GM12878 (cell line): ENCODE data around the gene C1QTNF5. TPM values are rescaled to one million over a fixed set of nuclear protein-coding genes. Genes with fewer than 3 reads are reported as not detected.

Experiments
- ATAC-seq: fragments of 200-7000 bp; cut with Tn5 transposase; 3 replicates; pipeline ENCODE4 v1.9.1; 2020; ENCODE audit warnings: mild to moderate bottlenecking, moderate library complexity
- BruUV-seq: library from RNA; stranded (reverse); fragments of 400-500 nt; replicated peaks from 2 replicates; lab custom pipeline; 2021; lab: Mats Ljungman, UMichigan
- CTCF ChIA-PET: fragments of 300-600 bp; sonication (Branson Sonifier 250); formaldehyde crosslinking; extraction: SDS; loops from one replicate; lab custom pipeline; 2021; ENCODE audit warnings: inconsistent platforms; lab: Yijun Ruan, JAX
- POLR2A ChIA-PET: fragments of 350-600 bp; formaldehyde crosslinking; extraction: SDS; loops from one replicate; lab custom pipeline; 2021; ENCODE audit warnings: inconsistent platforms; lab: Charles Lee
- RAD21 ChIA-PET: fragments of 300-600 bp; sonication (Branson Sonifier 250); formaldehyde crosslinking; loops from one replicate; lab custom pipeline; 2023; ENCODE audit warnings: antibody characterized with exemption; ENCODE audit not compliant: unreplicated experiment; lab: Charles Lee
- SMC1A ChIA-PET: fragments of 300-600 bp; sonication (Branson Sonifier 250); formaldehyde crosslinking; loops from one replicate; lab custom pipeline; 2023; ENCODE audit not compliant: unreplicated experiment, uncharacterized antibody; lab: Charles Lee
- DNase-seq: peaks from one replicate; pipeline ENCODE4 v3.0.0-alpha.2; 2011; ENCODE audit warnings: low read depth, low spot score
- FAIRE-seq: peaks from 3 replicates; lab custom pipeline; 2011; peaks lifted over from hg19 to GRCh38; lab: Jason Lieb, UNC
- H2AFZ ChIP-seq: 2 replicates; pipeline ENCODE4 v1.6.0; 2011; ENCODE audit warnings: low read depth, low read length, control low read depth; ENCODE audit not compliant: control insufficient read depth
- H3K27ac ChIP-seq: 2 replicates; pipeline ENCODE4 v1.5.1; 2011; ENCODE audit warnings: control low read depth; ENCODE audit not compliant: control insufficient read depth, insufficient read depth
- H3K27me3 ChIP-seq, 2 experiments: replicated peaks in 1 of 2; 2 replicates each; pipeline versions ENCODE4 v1.6.0 to v1.6.1; 2011; ENCODE audit warnings: low read length in 1 of 2; ENCODE audit not compliant: control insufficient read depth in 2 of 2, insufficient read depth in 2 of 2
- H3K36me3 ChIP-seq, 2 experiments: 2 replicates each; pipeline ENCODE4 v1.5.1; 2011; ENCODE audit warnings: low read length in 1 of 2; ENCODE audit not compliant: control insufficient read depth in 2 of 2, insufficient read depth in 2 of 2
- H3K4me1 ChIP-seq: 2 replicates; pipeline ENCODE4 v1.6.1; 2011; ENCODE audit warnings: mild to moderate bottlenecking, low read length, moderate library complexity, mixed read lengths; ENCODE audit not compliant: control insufficient read depth, insufficient read depth
- H3K4me2 ChIP-seq: 2 replicates; pipeline ENCODE4 v1.6.0; 2011; ENCODE audit warnings: control low read depth; ENCODE audit not compliant: control insufficient read depth, insufficient read depth
- H3K4me3 ChIP-seq: fragments of 200-600 bp; sonication (generic); 2 replicates; pipeline ENCODE4 v1.5.1; 2016
- H3K79me2 ChIP-seq: 2 replicates; pipeline ENCODE4 v1.6.0; 2011; ENCODE audit warnings: low read length; ENCODE audit not compliant: control insufficient read depth, insufficient read depth
- H3K9ac ChIP-seq: 2 replicates; pipeline ENCODE4 v1.8.0; 2011; ENCODE audit warnings: low read length, control low read depth, mixed read lengths; ENCODE audit not compliant: control insufficient read depth, insufficient read depth
- H3K9me3 ChIP-seq: replicated peaks from 3 replicates; pipeline ENCODE4 v1.5.1; 2011; ENCODE audit warnings: mild to moderate bottlenecking, low read length; ENCODE audit not compliant: control insufficient read depth, insufficient read depth
- H4K20me1 ChIP-seq: 2 replicates; pipeline ENCODE4 v1.6.0; 2011; ENCODE audit not compliant: control insufficient read depth, insufficient read depth
- E2F8 ChIP-seq: fragments of 450-650 bp; IDR thresholded peaks from 2 replicates; pipeline ENCODE4 v1.6.1; 2018; ENCODE audit warnings: mild to moderate bottlenecking, low read depth, moderate library complexity; ENCODE audit not compliant: partially characterized antibody
- HDAC6 ChIP-seq: fragments of 200-600 bp; sonication (generic); IDR thresholded peaks from one replicate; pipeline ENCODE4 v1.8.0; 2017; ENCODE audit warnings: antibody characterized with exemption; ENCODE audit not compliant: unreplicated experiment
- SRF ChIP-seq, 2 experiments: IDR thresholded peaks; 2 replicates each; pipeline ENCODE4 v1.6.1; 2011; ENCODE audit warnings: low read depth in 2 of 2, low read length in 2 of 2, mild to moderate bottlenecking in 1 of 2, moderate library complexity in 1 of 2
- SUZ12 ChIP-seq: fragments of 200-600 bp; sonication (generic); IDR thresholded peaks from one replicate; pipeline ENCODE4 v1.6.1; 2018; ENCODE audit warnings: antibody characterized with exemption, mild to moderate bottlenecking; ENCODE audit not compliant: unreplicated experiment
- whole genome bisulfite sequencing: methylation state at CpG from one replicate; pipeline ENCODE4 v1.1.6; 2016; ENCODE audit warnings: low lambda C conversion rate; ENCODE audit not compliant: insufficient replicate concordance, insufficient coverage; ENCODE audit errors: missing lambda C conversion rate; 5-methylcytosine and 5-hydroxymethylcytosine counted together
- in situ Hi-C: fragments of 300-500 bp; cut with MboI; formaldehyde crosslinking; loops from 9 replicates; pipeline ENCODE4 v1.14.3; 2018; ENCODE audit warnings: mixed read lengths
- intact Hi-C: fragments of 100-400 bp; cut with micrococcal nuclease; formaldehyde crosslinking; loops from one replicate; pipeline ENCODE4 v1.14.2; 2022; ENCODE audit not compliant: unreplicated experiment
- polyA plus RNA-seq, 11 experiments: library from polyadenylated mRNA; depleted of rRNA in 4 of 11; unstranded in 6 of 11; stranded (reverse) in 5 of 11; fragments of >200 nt; fragmentation: Nextera tagmentation in 4 of 11; fragmentation: Illumina TruSeq in 1 of 11; extraction: Ambion mirVana in 4 of 11; extraction: Trizol in 1 of 11; gene quantifications; 1 replicate in 1 of 11; 2 replicates in 10 of 11; pipeline versions ENCODE4 v1.2.1 to v1.2.3, GENCODE V29; 2011 to 2016; ENCODE audit warnings: inconsistent platforms in 2 of 11, missing spikeins in 2 of 11, low read depth in 1 of 11
- total RNA-seq, 4 experiments: library from RNA; depleted of rRNA in 3 of 4; stranded (reverse); fragments of >200 nt in 3 of 4; fragmentation: Illumina TruSeq in 1 of 4; extraction: Trizol in 1 of 4; gene quantifications; 2 replicates each; pipeline versions ENCODE4 v1.2.1 to v1.2.3, GENCODE V29; 2013 to 2021
- TF ChIP-seq, protein P1 (sequence below): fragments of 450-650 bp; IDR thresholded peaks from 2 replicates; pipeline ENCODE4 v1.6.1; 2018; ENCODE audit warnings: borderline replicate concordance, mild to moderate bottlenecking; ENCODE audit not compliant: partially characterized antibody

C1QTNF5 gene
- total and polyA plus RNA-seq, 10 of the 15 experiments (the other 5 are each of a cell fraction or from before 2014, with no cell fraction given), result not detected

GRCh38 chr11:119316729-119317591 is 23.7 kb downstream of the C1QTNF5 start, which contains the start of gene MCAM (continued):
- TF ChIP-seq E2F8 (no peak), HDAC6 (peak; percentile 43)

- peaks cover 1 to 15% of the 10 kb centered on the region in 2 experiments; a peak in 3 of 4 replicates for H3K27me3 ChIP-seq
- peak in 1 of 2 experiments; percentile 46; a peak in 1 of 4 replicates for TF ChIP-seq SRF (IDR thresholded peaks at IDR 0.05; ENCODE audit: low read depth in 2 of 2, low read length in 2 of 2)
- TF ChIP-seq SUZ12, result peak; percentile 37
- TF ChIP-seq, protein P1, sequence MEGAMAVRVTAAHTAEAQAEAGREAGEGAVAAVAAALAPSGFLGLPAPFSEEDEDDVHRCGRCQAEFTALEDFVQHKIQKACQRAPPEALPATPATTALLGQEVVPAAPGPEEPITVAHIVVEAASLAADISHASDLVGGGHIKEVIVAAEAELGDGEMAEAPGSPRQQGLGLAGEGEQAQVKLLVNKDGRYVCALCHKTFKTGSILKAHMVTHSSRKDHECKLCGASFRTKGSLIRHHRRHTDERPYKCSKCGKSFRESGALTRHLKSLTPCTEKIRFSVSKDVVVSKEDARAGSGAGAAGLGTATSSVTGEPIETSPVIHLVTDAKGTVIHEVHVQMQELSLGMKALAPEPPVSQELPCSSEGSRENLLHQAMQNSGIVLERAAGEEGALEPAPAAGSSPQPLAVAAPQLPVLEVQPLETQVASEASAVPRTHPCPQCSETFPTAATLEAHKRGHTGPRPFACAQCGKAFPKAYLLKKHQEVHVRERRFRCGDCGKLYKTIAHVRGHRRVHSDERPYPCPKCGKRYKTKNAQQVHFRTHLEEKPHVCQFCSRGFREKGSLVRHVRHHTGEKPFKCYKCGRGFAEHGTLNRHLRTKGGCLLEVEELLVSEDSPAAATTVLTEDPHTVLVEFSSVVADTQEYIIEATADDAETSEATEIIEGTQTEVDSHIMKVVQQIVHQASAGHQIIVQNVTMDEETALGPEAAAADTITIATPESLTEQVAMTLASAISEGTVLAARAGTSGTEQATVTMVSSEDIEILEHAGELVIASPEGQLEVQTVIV, result no peak
- TF ChIP-seq, all 136 proteins: peak for 2
- Histone ChIP-seq H3K4me3 (peak overlapping the region; percentile 57; the same call in 1 of the 2 replicates), H4K20me1 (no peaks in the 10 kb centered on the region), H3K27ac (no peak overlapping the region), H3K36me3 (0 out of 4 replicates have a peak, but pooled peaks cover 0 to 3% of the 10 kb centered on the region in 2 experiments), H3K9me3 (no peaks in the 10 kb centered on the region), H3K79me2 (no peaks in the 10 kb centered on the region), H3K4me1 (peaks cover 39% of the 10 kb centered on the region), H3K9ac (no peak overlapping the region), H2AFZ (peak overlapping the region; percentile 61), H3K4me2 (peak overlapping the region; percentile 87)
- CTCF ChIA-PET, result interaction anchor here (0.8 to 2.8 kb wide), 5 partner anchors 8 to 109 kb away, joined by 3 to 11 read pairs (median 4); no protein-coding TSS in a partner anchor
- DNase-seq (no peak), ATAC-seq (no peak), FAIRE-seq (no peak)
- WGBS, result under 1% methylated on average over 46 of the region's 46 CpGs
- intact Hi-C loops, result no loop called here
- SMC1A ChIA-PET, result interaction anchor here (0.5 to 3.5 kb wide), 5 partner anchors 8 to 146 kb away, joined by 3 to 14 read pairs (median 3); no protein-coding TSS in a partner anchor
- POLR2A ChIA-PET, result interaction anchor here (0.6 to 1.2 kb wide), 4 partner anchors 12 to 214 kb away, joined by 3 to 5 read pairs (median 4); no protein-coding TSS in a partner anchor
- in situ Hi-C loops, result no loop called here
- RAD21 ChIA-PET, result interaction anchor here (1.0 to 2.1 kb wide), 3 partner anchors 22 to 248 kb away, joined by 3 to 4 read pairs (median 4); partner anchors contain the start of gene VPS11
- BruUV-seq, result TSS peak; percentile 46
These were observed 24.5 kb downstream of the C1QTNF5 start for GRCh38 chr11:119316016-119316728.
